Activated T-cell treated with anti-CD3 and anti-CD28 coated beads, Interleukin-2, amount 50 U/mL, for 72 hours (primary cell): ENCODE results near the gene ZCCHC13. TPM values are rescaled to one million over a fixed set of nuclear protein-coding genes. Genes with fewer than 3 reads are reported as not detected.
"Not testable (repeated sequence)": the region's sequence is repeated elsewhere in the genome, so short reads cannot be mapped to it uniquely, and the experiment has no call there.

Experiments used
- ATAC-seq, 2 donors: fragments of 150-1000 bp; cut with Tn5 transposase; replicated peaks in 1 of 2; 2 replicates each; pipeline ENCODE4 v1.10.0; 2021; ENCODE audit warnings: moderate library complexity in 2 of 2, mild to moderate bottlenecking in 1 of 2
- DNase-seq, 2 donors: peaks; one replicate each; pipeline ENCODE4 v3.0.0; 2021 to 2022; ENCODE audit warnings: mixed read lengths in 1 of 2
- H3K27ac Mint-ChIP-seq: one replicate; pipeline ENCODE4 v1.8.0; 2022; ENCODE audit warnings: mild to moderate bottlenecking, moderate library complexity, mixed read lengths
- H3K27me3 Mint-ChIP-seq: one replicate; pipeline ENCODE4 v1.8.0; 2022; ENCODE audit warnings: low read depth, mixed read lengths
- H3K36me3 Mint-ChIP-seq, 2 donors: one replicate each; pipeline ENCODE4 v1.8.0; 2022; ENCODE audit warnings: mixed read lengths in 2 of 2, mild to moderate bottlenecking in 1 of 2; ENCODE audit not compliant: insufficient read depth in 2 of 2
- H3K4me1 Mint-ChIP-seq: one replicate; pipeline ENCODE4 v1.8.0; 2022; ENCODE audit warnings: low read depth, mixed read lengths
- H3K4me3 Mint-ChIP-seq, 2 donors: one replicate each; pipeline ENCODE4 v1.8.0; 2022; ENCODE audit warnings: mild to moderate bottlenecking in 2 of 2, mixed read lengths in 2 of 2, moderate library complexity in 2 of 2
- H3K9me3 Mint-ChIP-seq, 2 donors: one replicate each; pipeline ENCODE4 v1.8.0; 2022; ENCODE audit warnings: mixed read lengths in 2 of 2
- total RNA-seq, 2 donors: library from RNA; stranded (reverse); gene quantifications; one replicate each; pipeline ENCODE4 v1.2.3, GENCODE V29; 2022

The ZCCHC13 gene
- total RNA-seq: not detected

GRCh38 chrX:74304016-74304415, at the start of gene ZCCHC13:
Gene ZCCHC13, plus strand, starts transcription at chrX:74304180. Its CDS starts 87 bp downstream, at chrX:74304267.
- Mint-ChIP-seq H3K9me3 (no peaks in the 10 kb centered on the region), H3K36me3 (no peaks in the 10 kb centered on the region), H3K27ac (no peak within 1 kb of the TSS), H3K27me3 (peaks cover 44% of the 10 kb centered on the region), H3K4me1 (no peaks in the 10 kb centered on the region), H3K4me3 (no peak within 1 kb of the TSS)
- ATAC-seq (no peak), DNase-seq (no peak)

GRCh38 chrX:74258111-74258510, 45.9 kb upstream of the ZCCHC13 start:
- not testable (repeated sequence) for ATAC-seq, H3K4me1 Mint-ChIP-seq, H3K9me3 Mint-ChIP-seq, DNase-seq, H3K27ac Mint-ChIP-seq, H3K4me3 Mint-ChIP-seq
- H3K27me3 Mint-ChIP-seq: peaks cover 26% of the 10 kb centered on the region
- H3K36me3 Mint-ChIP-seq: peaks cover 2 to 20% of the 10 kb centered on the region in 2 donors

GRCh38 chrX:74259885-74260491, 44.0 kb upstream of the ZCCHC13 start:
- no peak overlapping the region for H3K27ac Mint-ChIP-seq
- peaks cover 0 to 2% of the 10 kb centered on the region in 2 donors for H3K9me3 Mint-ChIP-seq
- H3K27me3 Mint-ChIP-seq: peaks cover 14% of the 10 kb centered on the region
- no peak overlapping the region for H3K4me3 Mint-ChIP-seq
- H3K36me3 Mint-ChIP-seq: peaks cover 4 to 18% of the 10 kb centered on the region in 2 donors
- no peaks in the 10 kb centered on the region for H3K4me1 Mint-ChIP-seq
- ATAC-seq: no peak
- no peak for DNase-seq

- no peak for ATAC-seq
- no peak for DNase-seq
- Mint-ChIP-seq H3K4me1 (no peaks in the 10 kb centered on the region), H3K4me3 (no peak overlapping the region), H3K27ac (no peak overlapping the region), H3K27me3 (no peaks in the 10 kb centered on the region), H3K9me3 (peaks cover 0 to 2% of the 10 kb centered on the region in 2 donors), H3K36me3 (peaks cover 4 to 10% of the 10 kb centered on the region in 2 donors)
These were observed 41.3 kb upstream of the ZCCHC13 start for GRCh38 chrX:74262452-74263209.

- DNase-seq (no peak), ATAC-seq (no peak)
- H3K4me1 Mint-ChIP-seq: no peaks in the 10 kb centered on the region
- H3K27me3 Mint-ChIP-seq: no peaks in the 10 kb centered on the region
- no peak overlapping the region for H3K27ac Mint-ChIP-seq
- H3K4me3 Mint-ChIP-seq: no peak overlapping the region
- no peaks in the 10 kb centered on the region for H3K9me3 Mint-ChIP-seq
- H3K36me3 Mint-ChIP-seq: peaks cover 1 to 5% of the 10 kb centered on the region in 2 donors
These were observed 33.6 kb upstream of the ZCCHC13 start for GRCh38 chrX:74270393-74270792.

- no peaks in the 10 kb centered on the region for H3K9me3 Mint-ChIP-seq
- peak; percentile 81 to 95 for ATAC-seq
These were observed 31.8 kb upstream of the ZCCHC13 start for GRCh38 chrX:74272230-74272629.

GRCh38 chrX:74274516-74274915, 29.5 kb upstream of the ZCCHC13 start:
- Mint-ChIP-seq H3K36me3 (peaks cover 5 to 6% of the 10 kb centered on the region in 2 donors), H3K9me3 (no peaks in the 10 kb centered on the region), H3K27ac (no peak overlapping the region), H3K4me1 (no peaks in the 10 kb centered on the region), H3K4me3 (no peak overlapping the region), H3K27me3 (no peaks in the 10 kb centered on the region)
- no peak for DNase-seq
- ATAC-seq: no peak

More at GRCh38 chrX:74272230-74272629, 31.8 kb upstream of the ZCCHC13 start:
- Mint-ChIP-seq H3K4me3 (peak overlapping the region in 1 of 2 donors; percentile 58), H3K27ac (no peak overlapping the region), H3K4me1 (no peaks in the 10 kb centered on the region), H3K27me3 (no peaks in the 10 kb centered on the region), H3K36me3 (peaks cover 1 to 5% of the 10 kb centered on the region in 2 donors)
- DNase-seq: peak in 1 of 2 donors; percentile 1

GRCh38 chrX:74277320-74277719, 26.7 kb upstream of the ZCCHC13 start:
- Mint-ChIP-seq H3K4me1 (no peaks in the 10 kb centered on the region), H3K9me3 (no peaks in the 10 kb centered on the region), H3K36me3 (peaks cover 2 to 10% of the 10 kb centered on the region in 2 donors), H3K4me3 (no peak overlapping the region), H3K27ac (no peak overlapping the region), H3K27me3 (no peaks in the 10 kb centered on the region)
- DNase-seq (no peak), ATAC-seq (no peak)

- Mint-ChIP-seq H3K9me3 (no peaks in the 10 kb centered on the region), H3K36me3 (peaks cover 2 to 9% of the 10 kb centered on the region in 2 donors), H3K27me3 (no peaks in the 10 kb centered on the region), H3K27ac (no peak overlapping the region), H3K4me3 (no peak overlapping the region), H3K4me1 (no peaks in the 10 kb centered on the region)
- DNase-seq: no peak
- no peak for ATAC-seq
These were observed 26.1 kb upstream of the ZCCHC13 start for GRCh38 chrX:74277846-74278245.

- H3K4me1 Mint-ChIP-seq: no peaks in the 10 kb centered on the region
- no peak for DNase-seq
- peak in 1 of 2 donors; percentile 36 for ATAC-seq
- no peak overlapping the region for H3K27ac Mint-ChIP-seq
- H3K4me3 Mint-ChIP-seq: no peak overlapping the region
- H3K27me3 Mint-ChIP-seq: no peaks in the 10 kb centered on the region
- no peaks in the 10 kb centered on the region for H3K9me3 Mint-ChIP-seq
- peaks cover 2 to 9% of the 10 kb centered on the region in 2 donors for H3K36me3 Mint-ChIP-seq
These were observed 23.2 kb upstream of the ZCCHC13 start for GRCh38 chrX:74280759-74281158.

GRCh38 chrX:74284391-74284952, 19.5 kb upstream of the ZCCHC13 start:
- ATAC-seq: no peak
- peaks cover 8% of the 10 kb centered on the region for H3K27me3 Mint-ChIP-seq
- no peak for DNase-seq
- peaks cover 5 to 9% of the 10 kb centered on the region in 2 donors for H3K36me3 Mint-ChIP-seq
- no peaks in the 10 kb centered on the region for H3K9me3 Mint-ChIP-seq
- H3K4me3 Mint-ChIP-seq: no peak overlapping the region
- H3K4me1 Mint-ChIP-seq: peaks cover 13% of the 10 kb centered on the region
- no peak overlapping the region for H3K27ac Mint-ChIP-seq

- H3K27ac Mint-ChIP-seq: no peak overlapping the region
- H3K36me3 Mint-ChIP-seq: peaks cover 9 to 10% of the 10 kb centered on the region in 2 donors
- H3K27me3 Mint-ChIP-seq: peaks cover 17% of the 10 kb centered on the region
These were observed 16.8 kb upstream of the ZCCHC13 start for GRCh38 chrX:74286950-74287740.

GRCh38 chrX:74291577-74291963, 12.4 kb upstream of the ZCCHC13 start:
- Mint-ChIP-seq H3K4me1 (peaks cover 32% of the 10 kb centered on the region), H3K4me3 (peak overlapping the region; percentile 92 to 97), H3K27me3 (peaks cover 40% of the 10 kb centered on the region), H3K9me3 (no peaks in the 10 kb centered on the region), H3K27ac (peak overlapping the region; percentile 99), H3K36me3 (peaks cover 11 to 12% of the 10 kb centered on the region in 2 donors)
- no peak for DNase-seq
- ATAC-seq: no peak

More at GRCh38 chrX:74286950-74287740, 16.8 kb upstream of the ZCCHC13 start:
- ATAC-seq (no peak), DNase-seq (no peak)
- H3K9me3 Mint-ChIP-seq: no peaks in the 10 kb centered on the region
- H3K4me1 Mint-ChIP-seq: peaks cover 22% of the 10 kb centered on the region
- no peak overlapping the region for H3K4me3 Mint-ChIP-seq
